ENCODE data around the gene FAAP100.

Gene FAAP100

GRCh38 chr17:81511804-81512561 is 40.2 kb downstream of the FAAP100 start:
- DNase-seq (ENCODE audit: low read depth in 3 of 3): no peak

DNA sequence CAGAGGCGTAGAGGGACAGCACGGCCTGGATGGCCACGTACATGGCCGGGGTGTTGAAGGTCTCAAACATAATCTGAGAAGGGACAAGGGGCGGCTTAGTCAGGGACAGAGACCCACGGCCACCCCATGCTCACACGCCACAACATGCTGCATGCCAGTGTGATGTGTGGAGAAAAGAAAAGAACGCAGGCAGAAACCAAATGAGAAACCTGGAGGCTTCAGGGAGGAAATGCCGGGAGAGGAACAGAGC is 40.7 kb downstream of the FAAP100 start:
- DNase-seq (ENCODE audit: low read depth in 3 of 3): no peak

- no peak for DNase-seq (ENCODE audit: low read depth in 3 of 3)
Observed at GRCh38 chr17:81510785-81511553, 41.2 kb downstream of the FAAP100 start.

GRCh38 chr17:81509972-81510784 is 42.0 kb downstream of the FAAP100 start:
- no peak for DNase-seq (ENCODE audit: low read depth in 3 of 3)

DNA sequence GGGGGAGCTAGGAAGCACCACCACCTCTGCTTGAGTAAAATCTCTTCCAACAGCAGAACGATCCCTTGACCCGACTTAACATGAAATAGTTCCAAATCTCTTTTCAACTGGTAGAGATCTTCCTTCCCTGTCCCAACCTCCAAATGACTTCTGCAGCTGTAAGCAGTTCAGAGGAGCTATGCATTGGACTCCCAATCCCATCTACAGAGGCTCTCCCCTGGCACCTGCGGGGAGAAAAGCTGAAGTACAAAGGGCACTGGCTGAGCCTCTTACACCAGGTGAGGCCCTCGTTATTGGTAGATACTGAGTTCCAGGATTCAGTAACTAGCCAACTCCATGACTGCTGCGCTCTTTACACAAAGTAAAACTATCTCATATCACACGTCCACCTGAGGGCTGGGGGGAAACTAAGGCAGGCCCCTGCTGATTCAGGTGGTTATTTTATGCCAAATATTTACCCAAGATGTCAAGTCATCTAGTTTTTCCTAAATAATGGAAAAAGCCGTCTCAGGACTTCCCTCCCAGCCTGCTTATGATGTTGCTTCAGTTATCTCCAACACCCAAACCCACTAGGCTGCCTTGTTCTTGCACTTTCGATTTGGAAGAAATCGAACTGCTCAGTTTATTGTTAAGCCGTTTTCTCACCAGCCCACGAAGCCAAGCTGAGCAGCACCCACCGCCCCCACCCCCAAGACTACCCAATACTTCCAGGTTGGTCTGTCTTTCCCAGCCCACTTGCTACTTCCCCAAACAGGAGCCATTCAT is 42.8 kb downstream of the FAAP100 start:
- DNase-seq (ENCODE audit: low read depth in 3 of 3): no peak

DNA sequence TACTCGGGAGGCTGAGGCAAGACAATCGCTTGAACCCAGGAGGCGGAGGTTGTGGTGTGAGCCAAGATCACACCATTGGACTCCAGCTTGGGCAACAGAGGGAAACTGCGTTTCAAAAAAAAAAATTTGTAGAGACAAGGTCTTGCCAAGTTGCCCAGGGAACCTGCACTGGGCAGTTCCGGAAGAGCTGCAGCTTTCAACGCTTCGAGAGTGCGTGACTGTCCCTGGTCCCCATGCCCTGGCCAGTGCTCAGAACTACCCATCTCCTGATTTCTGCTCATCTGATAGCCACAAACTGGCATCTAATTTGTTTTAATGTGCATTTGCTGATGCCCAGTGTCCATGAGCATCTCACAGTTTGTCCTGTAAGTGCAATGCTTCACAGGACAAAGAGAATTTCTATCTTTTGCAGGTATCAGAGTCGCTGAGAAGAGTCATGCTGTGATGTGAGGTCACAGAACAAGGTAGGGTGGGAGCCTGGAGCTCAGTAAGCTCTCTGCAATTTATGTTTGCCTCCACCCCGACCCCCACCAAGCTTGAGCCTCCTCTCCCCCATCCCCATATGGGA is 43.4 kb downstream of the FAAP100 start:
- no peak for DNase-seq (ENCODE audit: low read depth in 3 of 3)

DNA sequence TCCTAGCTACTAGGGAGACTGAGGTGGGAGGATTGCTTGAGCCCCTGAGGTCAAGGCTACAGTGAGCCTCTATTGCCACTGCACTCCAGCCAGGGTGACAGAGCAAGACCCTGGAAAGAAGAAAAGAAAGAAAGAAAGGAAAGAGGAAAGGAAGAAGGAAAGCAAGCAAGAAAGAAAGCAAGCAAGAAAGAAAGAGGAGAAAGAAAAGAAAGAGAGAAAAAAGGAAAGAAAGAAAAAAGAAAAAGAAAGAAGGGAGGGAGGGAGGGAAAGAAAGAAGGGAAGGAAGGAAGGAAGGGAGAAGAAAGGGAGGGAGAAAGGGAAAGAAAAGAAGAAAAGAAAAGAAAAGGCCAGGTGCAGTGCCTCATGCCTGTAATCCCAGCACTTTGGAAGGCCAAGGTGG is 48.5 kb downstream of the FAAP100 start:
- no peak for DNase-seq (ENCODE audit: low read depth in 3 of 3)

DNA sequence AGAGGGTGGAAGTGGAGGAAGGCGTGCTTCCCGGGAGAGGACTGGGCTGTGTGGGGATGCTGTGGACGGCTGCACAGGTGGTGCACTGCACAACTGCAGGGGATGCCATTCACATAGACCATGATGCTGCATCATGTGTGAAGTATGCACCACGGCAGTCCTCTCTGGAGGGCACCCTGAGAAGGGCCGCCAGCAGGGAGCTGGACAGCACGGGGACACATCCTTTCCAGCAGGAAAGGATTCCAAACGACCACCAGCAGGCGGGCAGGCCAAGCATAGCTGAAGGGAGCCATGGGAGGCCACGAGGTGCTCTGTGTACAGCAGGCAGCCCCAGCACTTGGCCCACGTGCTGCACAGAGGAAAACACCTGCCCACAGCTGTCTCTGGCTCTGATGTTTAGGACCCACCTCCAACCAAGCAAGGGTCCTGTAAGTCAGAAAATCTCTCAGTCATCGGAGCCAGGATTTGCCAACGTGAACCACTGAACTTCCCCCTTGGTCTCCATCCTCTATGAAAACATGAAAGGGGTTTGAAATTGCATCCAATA is 49.6 kb downstream of the FAAP100 start:
- DNase-seq (ENCODE audit: low read depth in 3 of 3): no peak

DNA sequence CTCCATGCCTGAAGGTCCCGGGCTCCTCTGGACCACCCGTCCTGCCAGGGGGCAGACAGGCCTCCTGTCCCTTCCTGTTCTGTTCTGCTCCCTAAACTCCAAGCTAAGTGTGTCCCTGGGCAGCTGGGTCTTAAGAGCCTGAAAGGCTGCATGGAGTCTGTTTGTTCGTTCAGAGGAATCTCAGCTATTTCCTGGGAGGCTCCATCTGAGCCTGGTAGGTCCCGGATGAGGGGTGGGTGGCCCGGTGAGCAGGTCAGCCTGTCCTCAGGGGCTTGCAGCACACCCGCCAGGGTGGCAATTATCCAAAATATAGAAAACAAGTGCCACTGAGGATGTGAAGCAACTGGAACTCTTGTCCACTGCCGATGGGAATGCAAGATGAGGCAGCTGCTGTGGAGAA is 52.1 kb downstream of the FAAP100 start:
- no peak for DNase-seq (ENCODE audit: low read depth in 3 of 3)

GRCh38 chr17:81499601-81499970 is 52.6 kb downstream of the FAAP100 start:
- no peak for DNase-seq (ENCODE audit: low read depth in 3 of 3)

GRCh38 chr17:81498953-81499600 is 53.1 kb downstream of the FAAP100 start:
- no peak for DNase-seq (ENCODE audit: low read depth in 3 of 3)

- DNase-seq (ENCODE audit: low read depth in 3 of 3): no peak
Observed at GRCh38 chr17:81494626-81495377, 57.4 kb downstream of the FAAP100 start.

- no peak for DNase-seq (ENCODE audit: low read depth in 3 of 3)
Observed at GRCh38 chr17:81493198-81494038, 58.7 kb downstream of the FAAP100 start.

DNA sequence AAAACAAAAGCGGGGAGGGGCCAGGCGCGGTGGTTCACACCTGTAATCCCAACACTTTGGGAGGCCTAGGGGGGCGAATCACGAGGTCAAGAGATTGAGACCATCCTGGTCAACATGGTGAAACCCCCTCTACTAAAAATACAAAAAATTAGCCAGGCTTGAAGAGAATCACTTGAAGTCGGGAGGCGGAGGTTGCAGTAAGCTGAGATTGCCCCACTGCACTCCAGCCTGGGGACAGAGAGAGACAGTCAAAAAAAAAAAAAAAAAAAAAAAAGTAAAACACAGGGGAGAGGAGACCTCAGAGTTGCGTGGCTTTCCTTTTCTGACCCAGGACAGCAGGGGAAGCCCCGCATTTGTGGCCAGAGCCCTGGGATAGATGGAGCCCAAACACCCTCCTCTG is 59.4 kb downstream of the FAAP100 start:
- DNase-seq (ENCODE audit: low read depth in 3 of 3): no peak

DNA sequence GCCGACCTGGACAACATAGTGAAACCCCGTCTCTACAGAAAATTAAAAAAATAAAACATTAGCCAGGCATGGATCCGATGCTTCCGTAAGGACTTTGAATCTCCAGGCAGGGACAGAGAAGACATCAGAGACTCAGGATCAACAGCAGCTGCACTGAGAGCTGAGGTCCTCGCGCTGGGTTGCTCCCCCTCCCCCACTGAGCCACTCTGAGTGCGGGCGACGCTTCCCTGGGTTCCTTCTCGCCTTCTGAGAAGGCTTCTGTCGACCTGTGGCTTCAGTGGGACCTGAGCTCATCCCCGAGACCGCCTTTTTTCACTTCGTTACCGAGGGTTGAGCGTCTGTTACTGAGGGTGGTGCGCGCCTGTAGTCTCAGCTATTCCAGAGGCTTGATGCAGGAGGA is 60.0 kb downstream of the FAAP100 start:
- DNase-seq (ENCODE audit: low read depth in 3 of 3): no peak

DNA sequence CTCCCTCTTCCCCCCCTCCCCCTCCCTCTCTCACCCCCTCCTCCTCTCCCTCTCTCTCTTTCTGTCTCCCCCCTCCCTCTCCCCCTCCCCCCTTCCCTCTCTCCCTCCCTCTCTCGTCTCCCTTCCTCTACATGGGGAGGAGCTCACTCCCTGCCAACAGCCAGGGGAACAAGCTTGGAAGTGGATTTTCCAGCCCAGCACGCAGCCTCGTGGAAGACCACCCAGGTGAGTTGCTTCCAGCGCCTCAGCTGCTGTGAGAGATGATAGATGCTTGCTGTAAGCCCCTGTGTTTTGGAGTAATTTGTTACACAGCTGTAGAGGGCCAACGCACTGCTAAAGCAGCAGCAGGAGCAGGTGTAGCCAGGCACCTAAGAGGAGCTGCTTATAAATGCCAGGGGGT is 60.4 kb downstream of the FAAP100 start:
- no peak for DNase-seq (ENCODE audit: low read depth in 3 of 3)

- DNase-seq (ENCODE audit: low read depth in 3 of 3): no peak
Observed at GRCh38 chr17:81491181-81491581, 61.0 kb downstream of the FAAP100 start.

GRCh38 chr17:81489998-81490992 is 61.9 kb downstream of the FAAP100 start:
- DNase-seq (ENCODE audit: low read depth in 3 of 3): no peak

All from stimulated activated CD4-positive, alpha-beta T cell treated with anti-CD3 and anti-CD28 coated beads, TNF-alpha, amount 100 ng/mL, for 4 hours (primary cell).